ENCODE data around the gene CCDC157. TPM values are rescaled to one million over a fixed set of nuclear protein-coding genes. Genes with fewer than 3 reads are reported as not detected.

The CCDC157 gene
- total and polyA plus RNA-seq, 11 donors = 0.42 to 1.7 (median 1.1) TPM

DNA sequence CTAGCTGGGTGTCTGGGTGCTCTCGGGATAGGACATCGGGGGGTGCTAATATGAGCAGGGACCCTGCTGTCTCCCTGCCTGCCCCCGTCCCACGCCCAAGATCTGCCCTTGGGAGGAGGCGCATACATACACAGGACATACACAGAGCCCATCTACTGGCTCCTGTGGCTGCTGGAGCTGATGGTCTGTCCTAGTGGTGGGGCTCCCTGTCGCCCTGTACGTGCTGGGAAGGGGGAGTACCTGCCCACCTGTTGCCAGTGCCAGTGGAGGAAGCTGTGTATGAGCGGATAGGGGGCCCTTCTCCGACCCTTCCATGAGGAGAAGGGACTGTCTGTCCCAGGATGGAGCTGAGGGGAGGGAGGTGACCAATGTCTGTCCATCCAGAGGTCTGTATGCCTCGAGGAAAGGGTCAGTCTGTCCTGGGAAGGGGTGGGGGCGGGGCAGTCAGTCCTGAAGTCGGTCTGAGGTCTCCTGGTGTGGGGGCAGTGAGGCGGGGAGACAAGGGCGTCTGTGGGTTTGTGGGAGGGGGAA lies 31.0 kb upstream of the CCDC157 start:
- intact Hi-C loops (cut with DNase I) = loop anchor here in 9 of 10 donors (1.0 to 5.0 kb wide), 8 partner anchors 31 to 62 kb away; partner anchors contain the start of genes CASTOR1 (in 6 of the 9), RNF215 (in 2 of the 9), CCDC157 (in 1 of the 9) and SF3A1 (in 1 of the 9)
- H3K27ac ChIP-seq = peak overlapping the region; percentile 48 to 95 (median 88)
- peak overlapping the region; percentile 64 to 100 (median 94) for H3K4me3 ChIP-seq
- H3K4me1 ChIP-seq = peaks cover 8 to 61% (median 47%) of the 10 kb centered on the region in 12 donors
- ATAC-seq (no peak), DNase-seq (no peak)
- TF ChIP-seq POLR2A (IDR thresholded peaks at IDR 0.05) = no peak
- TF ChIP-seq, protein P1, sequence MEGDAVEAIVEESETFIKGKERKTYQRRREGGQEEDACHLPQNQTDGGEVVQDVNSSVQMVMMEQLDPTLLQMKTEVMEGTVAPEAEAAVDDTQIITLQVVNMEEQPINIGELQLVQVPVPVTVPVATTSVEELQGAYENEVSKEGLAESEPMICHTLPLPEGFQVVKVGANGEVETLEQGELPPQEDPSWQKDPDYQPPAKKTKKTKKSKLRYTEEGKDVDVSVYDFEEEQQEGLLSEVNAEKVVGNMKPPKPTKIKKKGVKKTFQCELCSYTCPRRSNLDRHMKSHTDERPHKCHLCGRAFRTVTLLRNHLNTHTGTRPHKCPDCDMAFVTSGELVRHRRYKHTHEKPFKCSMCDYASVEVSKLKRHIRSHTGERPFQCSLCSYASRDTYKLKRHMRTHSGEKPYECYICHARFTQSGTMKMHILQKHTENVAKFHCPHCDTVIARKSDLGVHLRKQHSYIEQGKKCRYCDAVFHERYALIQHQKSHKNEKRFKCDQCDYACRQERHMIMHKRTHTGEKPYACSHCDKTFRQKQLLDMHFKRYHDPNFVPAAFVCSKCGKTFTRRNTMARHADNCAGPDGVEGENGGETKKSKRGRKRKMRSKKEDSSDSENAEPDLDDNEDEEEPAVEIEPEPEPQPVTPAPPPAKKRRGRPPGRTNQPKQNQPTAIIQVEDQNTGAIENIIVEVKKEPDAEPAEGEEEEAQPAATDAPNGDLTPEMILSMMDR (IDR thresholded peaks at IDR 0.05) = no peak
- no peaks in the 10 kb centered on the region for H3K27me3 ChIP-seq
- peaks cover 0 to 14% (median 3%) of the 10 kb centered on the region in 9 donors for H3K36me3 ChIP-seq
- 39 to 57% (median 45%) methylated on average over 13 to 14 of the region's 14 CpGs for WGBS, 4 donors
- H3K9me3 ChIP-seq = no peaks in the 10 kb centered on the region

DNA sequence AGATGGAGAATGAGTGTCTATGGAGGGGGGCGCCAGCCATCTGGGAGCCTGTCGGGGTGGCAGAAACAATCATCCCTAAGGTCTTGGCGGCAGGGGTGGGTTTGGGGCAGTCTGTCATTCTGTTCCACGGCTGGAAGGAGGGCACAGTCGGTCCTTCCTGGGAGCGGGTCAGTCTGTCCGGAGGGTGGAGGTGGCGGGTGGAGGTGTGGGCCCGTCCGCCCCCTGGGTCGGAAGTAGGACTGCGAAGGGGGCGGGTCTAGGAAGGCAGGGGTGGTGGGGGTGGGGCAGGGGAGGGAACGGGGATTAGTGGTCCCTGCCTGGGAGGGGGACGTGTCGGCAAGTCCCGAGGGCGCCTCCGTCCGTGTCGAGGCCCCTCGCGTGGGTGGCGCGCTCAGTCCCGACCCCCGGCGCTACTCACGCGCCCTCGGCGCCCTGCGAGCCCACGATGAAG lies 30.5 kb upstream of the CCDC157 start:
- intact Hi-C loops (cut with DNase I) = loop anchor here in 8 of 10 donors (1.0 to 5.0 kb wide), 7 partner anchors 31 to 61 kb away; partner anchors contain the start of genes CASTOR1 (in 6 of the 8), RNF215 (in 2 of the 8), CCDC157 (in 1 of the 8) and SF3A1 (in 1 of the 8)
- H3K36me3 ChIP-seq = peaks cover 0 to 14% (median 8%) of the 10 kb centered on the region in 9 donors
- peaks cover 6 to 56% (median 42%) of the 10 kb centered on the region in 12 donors for H3K4me1 ChIP-seq
- ATAC-seq (peak; percentile 19 to 63 (median 51)), DNase-seq (peak in 4 of 5 donors; percentile 48 to 66 (median 50))
- H3K9me3 ChIP-seq = no peaks in the 10 kb centered on the region
- 0 to 2% (median 1%) methylated on average over 29 to 34 of the region's 34 CpGs for WGBS, 4 donors
- TF ChIP-seq POLR2A (IDR thresholded peaks at IDR 0.05) = no peak
- TF ChIP-seq, protein P1 (IDR thresholded peaks at IDR 0.05) = no peak
- H3K27me3 ChIP-seq = no peaks in the 10 kb centered on the region
- H3K4me3 ChIP-seq = peak overlapping the region; percentile 64 to 100 (median 94)
- peak overlapping the region; percentile 48 to 95 (median 88) for H3K27ac ChIP-seq

DNA sequence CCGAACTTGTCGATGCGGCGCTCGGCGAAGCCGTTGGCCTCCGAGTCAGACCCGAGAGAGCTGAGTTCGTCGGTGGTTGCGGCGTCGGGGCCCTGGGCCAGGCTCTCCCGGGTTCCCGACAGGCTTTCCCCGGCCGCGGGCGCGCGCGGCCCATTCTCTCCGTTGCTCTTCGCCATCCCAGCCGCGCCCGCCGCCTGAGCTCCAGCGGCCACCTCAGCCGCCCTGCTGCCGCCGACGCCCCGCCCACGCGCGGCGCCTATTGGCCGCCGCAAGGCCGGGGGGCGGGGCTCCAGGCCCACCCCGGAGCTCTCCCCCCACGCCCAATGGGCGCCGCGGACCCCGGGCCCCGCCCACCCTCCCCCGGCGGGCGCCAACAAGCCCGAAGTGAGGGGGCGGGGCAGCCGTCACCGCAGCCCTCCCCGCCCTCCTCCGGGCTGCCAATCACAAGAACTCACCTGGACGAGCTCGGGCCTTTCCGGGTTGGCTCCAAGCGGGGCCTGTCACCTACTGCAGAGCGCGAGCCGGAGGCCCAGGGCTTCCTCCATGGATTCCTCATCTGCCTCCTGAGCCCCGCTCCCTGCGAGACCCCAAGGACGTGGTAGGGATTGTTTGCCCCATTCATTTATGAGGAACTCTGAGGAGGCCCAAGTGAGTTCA lies 30.0 kb upstream of the CCDC157 start, which contains the start of gene TBC1D10A:
Gene TBC1D10A, minus strand, starts transcription at position 236 of the 657 bp plus-strand sequence. Its CDS starts 60 bp downstream, at position 176.
- Histone ChIP-seq H3K27ac (peak within 1 kb of the TSS; percentile 48 to 95 (median 88)), H3K9me3 (no peaks in the 10 kb centered on the region), H3K4me1 (peaks cover under 1 to 51% (median 37%) of the 10 kb centered on the region in 12 donors), H3K27me3 (no peaks in the 10 kb centered on the region), H3K36me3 (peaks cover 0 to 19% (median 12%) of the 10 kb centered on the region in 9 donors), H3K4me3 (peak within 1 kb of the TSS; percentile 64 to 100 (median 94))
- ATAC-seq (peak; percentile 87 to 97 (median 93)), DNase-seq (peak; percentile 91 to 95 (median 92))
- intact Hi-C loops (cut with DNase I) = loop anchor here in 8 of 10 donors (1.0 to 5.0 kb wide), 8 partner anchors 30 to 60 kb away; partner anchors contain the start of genes CASTOR1 (in 6 of the 8), RNF215 (in 2 of the 8), CCDC157 (in 1 of the 8) and SF3A1 (in 1 of the 8)
- peak in 1 of 2 donors; percentile 96 for TF ChIP-seq POLR2A (IDR thresholded peaks at IDR 0.05)
- TF ChIP-seq, protein P1 (IDR thresholded peaks at IDR 0.05) = no peak
- WGBS, 4 donors = 0 to 1% (median 1%) methylated on average over 21 to 69 of the region's 69 CpGs
